HCT116 (cell line): Measurements from ENCODE around the gene MYO1B. TPM values are rescaled to one million over a fixed set of nuclear protein-coding genes. Genes with fewer than 3 reads are reported as not detected.

Source experiments
- ATAC-seq: fragments of 200-7000 bp; cut with Tn5 transposase; 2 replicates; pipeline ENCODE4 v1.9.1; 2020; ENCODE audit warnings: mild to moderate bottlenecking, moderate library complexity
- BruUV-seq: library from RNA; stranded (reverse); fragments of 400-500 nt; replicated peaks from 2 replicates; lab custom pipeline; 2021; lab: Mats Ljungman, UMichigan
- CTCF ChIA-PET: fragments of 300-600 bp; sonication (Branson Sonifier 250); formaldehyde crosslinking; loops from one replicate; lab custom pipeline; 2021; ENCODE audit warnings: antibody characterized with exemption; lab: Charles Lee
- POLR2A ChIA-PET: fragments of 300-600, 350-600 bp; sonication (Branson Sonifier 250); formaldehyde crosslinking; loops from one replicate; lab custom pipeline; 2021; ENCODE audit warnings: antibody characterized with exemption; lab: Charles Lee
- RAD21 ChIA-PET, 2 experiments: fragments of 300-600 bp; sonication (Branson Sonifier 250); formaldehyde crosslinking; loops; one replicate each; lab custom pipeline; 2023; ENCODE audit warnings: low total read pairs in 2 of 2; ENCODE audit not compliant: uncharacterized antibody in 2 of 2, unreplicated experiment in 2 of 2, low non-redundant PET in 1 of 2; lab: Charles Lee
- DNase-seq: peaks from one replicate; pipeline ENCODE4 v3.0.0-alpha.2; 2010; ENCODE audit warnings: low read depth, low spot score
- H2AFZ ChIP-seq: fragments of 200-600 bp; shearing (Covaris generic), sonication (generic); 2 replicates; pipeline ENCODE4 v1.6.1; 2017; ENCODE audit warnings: low read depth, mixed run types, mixed read lengths, antibody characterized with exemption, low read length; ENCODE audit not compliant: poor library complexity, severe bottlenecking
- H3K27ac ChIP-seq: 2 replicates; pipeline ENCODE4 v1.5.1; 2012; ENCODE audit warnings: low read depth, low read length
- H3K27me3 ChIP-seq: fragments of 200-600 bp; sonication (generic); 2 replicates; pipeline ENCODE4 v1.6.1; 2016; ENCODE audit warnings: mixed run types, low read length, mixed read lengths; ENCODE audit not compliant: insufficient read depth
- H3K36me3 ChIP-seq, 2 experiments: fragments of 200-500 bp in 1 of 2; fragments of 200-600 bp in 1 of 2; sonication (Bioruptor generic) in 1 of 2; sonication (generic) in 1 of 2; 2 replicates each; pipeline versions ENCODE4 v1.5.1 to v1.6.1; 2014 to 2016; ENCODE audit warnings: low read length in 2 of 2, inconsistent platforms in 1 of 2, mixed read lengths in 1 of 2, mixed run types in 1 of 2; ENCODE audit not compliant: insufficient read depth in 2 of 2, control insufficient read depth in 1 of 2
- H3K4me1 ChIP-seq, 2 experiments: fragments of 200-600 bp in 1 of 2; sonication (generic) in 1 of 2; 2 replicates each; pipeline versions ENCODE4 v1.5.1 to v1.6.1; 2012 to 2017; ENCODE audit warnings: low read length in 2 of 2, inconsistent platforms in 1 of 2, mild to moderate bottlenecking in 1 of 2, mixed read lengths in 1 of 2, mixed run types in 1 of 2, moderate library complexity in 1 of 2; ENCODE audit not compliant: insufficient read depth in 2 of 2, control insufficient read depth in 1 of 2
- H3K4me2 ChIP-seq: fragments of 200-600 bp; sonication (generic); 2 replicates; pipeline ENCODE4 v1.6.1; 2017; ENCODE audit warnings: mixed run types, low read length, mixed read lengths
- H3K4me3 ChIP-seq, 2 experiments: fragments of 200-600 bp in 1 of 2; sonication (generic) in 1 of 2; replicated peaks in 1 of 2; 2 replicates each; pipeline ENCODE4 v1.5.1; 2011 to 2016; ENCODE audit warnings: low read length in 2 of 2, control low read depth in 1 of 2, low read depth in 1 of 2, mild to moderate bottlenecking in 1 of 2, mixed read lengths in 1 of 2, mixed run types in 1 of 2
- H3K79me2 ChIP-seq: fragments of 200-600 bp; sonication (generic); 2 replicates; pipeline ENCODE4 v1.6.1; 2017; ENCODE audit warnings: mild to moderate bottlenecking, mixed run types, low read length, moderate library complexity, mixed read lengths; ENCODE audit not compliant: insufficient read depth
- H3K9ac ChIP-seq: fragments of 200-600 bp; sonication (generic); 2 replicates; pipeline ENCODE4 v1.6.1; 2016; ENCODE audit warnings: low read length, mixed read lengths
- H3K9me2 ChIP-seq: fragments of 200-600 bp; sonication (generic), shearing (Covaris generic); 2 replicates; pipeline ENCODE4 v1.6.1; 2017; ENCODE audit warnings: mixed run types, mild to moderate bottlenecking, moderate library complexity; ENCODE audit not compliant: insufficient read depth
- H3K9me3 ChIP-seq, 2 experiments: fragments of 200-500 bp in 1 of 2; fragments of 200-600 bp in 1 of 2; sonication (Bioruptor generic) in 1 of 2; sonication (generic) in 1 of 2; 2 replicates each; pipeline ENCODE4 v1.6.1; 2014 to 2017; ENCODE audit warnings: low read length in 2 of 2, mixed read lengths in 2 of 2, inconsistent platforms in 1 of 2, low read depth in 1 of 2, mild to moderate bottlenecking in 1 of 2, mixed run types in 1 of 2, moderate library complexity in 1 of 2; ENCODE audit not compliant: control insufficient read depth in 1 of 2, insufficient read depth in 1 of 2
- H4K20me1 ChIP-seq: fragments of 200-600 bp; sonication (generic), shearing (Covaris generic); 2 replicates; pipeline ENCODE4 v1.6.1; 2017; ENCODE audit warnings: mixed run types, mild to moderate bottlenecking, moderate library complexity; ENCODE audit not compliant: insufficient read depth
- CBX3 ChIP-seq: IDR thresholded peaks from 2 replicates; pipeline ENCODE4 v1.6.1; 2012; ENCODE audit warnings: low read depth
- CEBPB ChIP-seq: IDR thresholded peaks from 2 replicates; pipeline ENCODE4 v1.6.1; 2012; ENCODE audit warnings: low read depth
- EGR1 ChIP-seq: IDR thresholded peaks from 2 replicates; pipeline ENCODE4 v1.6.1; 2012; ENCODE audit warnings: low read depth
- EZH2 ChIP-seq: fragments of 200-600 bp; sonication (generic); IDR thresholded peaks from 2 replicates; pipeline ENCODE4 v1.6.1; 2017; ENCODE audit warnings: antibody characterized with exemption, mixed run types
- FOSL1 ChIP-seq: IDR thresholded peaks from 2 replicates; pipeline ENCODE4 v1.6.1; 2012; ENCODE audit warnings: low read depth
- JUND ChIP-seq: IDR thresholded peaks from 2 replicates; pipeline ENCODE4 v1.6.1; 2012
- POLR2A ChIP-seq: IDR thresholded peaks from 2 replicates; pipeline ENCODE4 v1.7.0; 2011; ENCODE audit warnings: borderline replicate concordance; ENCODE audit not compliant: insufficient read depth, insufficient read length; ENCODE audit errors: extremely low read depth
- RAD21 ChIP-seq: IDR thresholded peaks from 2 replicates; pipeline ENCODE4 v1.6.1; 2012; ENCODE audit warnings: low read depth, mild to moderate bottlenecking
- SIN3A ChIP-seq: IDR thresholded peaks from 2 replicates; pipeline ENCODE4 v1.6.1; 2012; ENCODE audit warnings: low read depth
- SP1 ChIP-seq: IDR thresholded peaks from 2 replicates; pipeline ENCODE4 v1.6.1; 2012; ENCODE audit warnings: low read depth
- TCF7L2 ChIP-seq: IDR thresholded peaks from 2 replicates; pipeline ENCODE4 v1.7.0; 2011; ENCODE audit warnings: borderline replicate concordance, inconsistent platforms; ENCODE audit not compliant: insufficient read depth, insufficient read length; ENCODE audit errors: extremely low read depth
- YY1 ChIP-seq: IDR thresholded peaks from 2 replicates; pipeline ENCODE4 v1.6.1; 2011; ENCODE audit warnings: low read length, low read depth, moderate library complexity, mild to moderate bottlenecking; ENCODE audit not compliant: insufficient replicate concordance; ENCODE audit errors: extremely low read depth
- ZFX ChIP-seq: fragments of 450-650 bp; IDR thresholded peaks from 2 replicates; pipeline ENCODE4 v1.6.1; 2017
- ZNF274 ChIP-seq: fragments of 200-500 bp; sonication (Bioruptor generic); IDR thresholded peaks from 2 replicates; pipeline ENCODE4 v1.6.1; 2014; ENCODE audit warnings: mild to moderate bottlenecking, low read depth, low read length, inconsistent platforms
- intact Hi-C: fragments of 100-400 bp; cut with micrococcal nuclease; formaldehyde crosslinking; loops from 2 replicates; pipeline ENCODE4 v1.10.0; 2022
- total RNA-seq: library from RNA; stranded (reverse); gene quantifications from one replicate; pipeline ENCODE4 v1.2.1, GENCODE V29; 2021; ENCODE audit not compliant: unreplicated experiment
- TF ChIP-seq, protein P1 (sequence below): IDR thresholded peaks from 2 replicates; pipeline ENCODE4 v1.6.1; 2012
- TF ChIP-seq, protein P2 (sequence below), 3 experiments: fragments of 200-600 bp in 1 of 3; sonication (generic) in 1 of 3; IDR thresholded peaks in 2 of 3; conservative IDR thresholded peaks in 1 of 3; 2 replicates each; pipeline ENCODE4 v1.5.1; 2012 to 2017; ENCODE audit warnings: low read depth in 2 of 3, low read length in 2 of 3, antibody characterized with exemption in 1 of 3, borderline replicate concordance in 1 of 3, control low read depth in 1 of 3, mild to moderate bottlenecking in 1 of 3, mixed read lengths in 1 of 3, mixed run types in 1 of 3, moderate library complexity in 1 of 3; ENCODE audit not compliant: insufficient read depth in 1 of 3
- TF ChIP-seq, protein P3 (sequence below): IDR thresholded peaks from 2 replicates; pipeline ENCODE4 v1.6.1; 2011; ENCODE audit warnings: mild to moderate bottlenecking, low read length, moderate library complexity; ENCODE audit not compliant: insufficient replicate concordance; ENCODE audit errors: extremely low read depth
- TF ChIP-seq, protein P4 (sequence below): IDR thresholded peaks from 2 replicates; pipeline ENCODE4 v1.6.1; 2012

The MYO1B gene
- total RNA-seq, 1 experiment from 2014 or later, result 51.7 TPM

DNA sequence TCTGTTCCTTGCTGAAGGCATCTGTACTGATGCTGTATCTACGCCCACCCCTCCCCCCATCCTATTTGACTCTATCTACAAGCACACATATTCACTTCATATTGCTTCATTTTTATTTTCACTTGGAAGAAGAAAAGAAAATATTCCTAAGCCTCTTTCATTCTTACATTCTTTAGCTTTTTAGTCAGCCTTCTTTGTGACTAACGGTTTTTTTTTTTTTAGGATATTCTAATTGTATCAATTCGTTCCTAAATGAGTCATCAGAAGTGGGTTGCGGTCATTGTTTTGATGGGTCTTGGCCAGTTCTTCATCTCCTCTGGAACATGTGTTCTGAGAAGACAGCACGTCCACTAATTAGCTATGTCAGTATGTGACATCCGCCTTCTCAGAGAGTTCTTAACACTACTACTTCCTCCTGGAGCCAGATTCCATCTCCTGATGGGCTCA lies 88.7 kb downstream of the MYO1B start:
- RAD21 ChIA-PET, result no interaction called here
- H3K36me3 ChIP-seq, result peaks cover 0 to 2% of the 10 kb centered on the region in 2 experiments; a peak in 1 of 4 replicates
- H3K9me3 ChIP-seq, result no peaks in the 10 kb centered on the region
- POLR2A ChIA-PET, result no interaction called here
- intact Hi-C loops, result no loop called here
- no TSS peak for BruUV-seq
- no peak overlapping the region for H3K27ac ChIP-seq
- no peak overlapping the region for H3K4me2 ChIP-seq
- no peak overlapping the region for H3K9ac ChIP-seq
- no peaks in the 10 kb centered on the region for H3K27me3 ChIP-seq
- no peaks in the 10 kb centered on the region for H3K4me1 ChIP-seq
- no peaks in the 10 kb centered on the region for H3K79me2 ChIP-seq
- H3K9me2 ChIP-seq, result no peaks in the 10 kb centered on the region
- no peaks in the 10 kb centered on the region; the same call in 1 of the 2 replicates for H4K20me1 ChIP-seq
- ATAC-seq, result no peak
- H2AFZ ChIP-seq, result no peak overlapping the region
- CTCF ChIA-PET, result no interaction called here
- H3K4me3 ChIP-seq, result no peak overlapping the region
- DNase-seq, result no peak
- TF ChIP-seq FOSL1 (no peak), TCF7L2 (no peak), SIN3A (no peak), EGR1 (no peak), EZH2 (no peak), SP1 (no peak), CBX3 (no peak), ZNF274 (no peak), POLR2A (no peak), RAD21 (no peak), YY1 (no peak), JUND (no peak), CEBPB (no peak), ZFX (no peak)
- TF ChIP-seq, protein P1, sequence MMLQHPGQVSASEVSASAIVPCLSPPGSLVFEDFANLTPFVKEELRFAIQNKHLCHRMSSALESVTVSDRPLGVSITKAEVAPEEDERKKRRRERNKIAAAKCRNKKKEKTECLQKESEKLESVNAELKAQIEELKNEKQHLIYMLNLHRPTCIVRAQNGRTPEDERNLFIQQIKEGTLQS, result no peak
- TF ChIP-seq, protein P2, sequence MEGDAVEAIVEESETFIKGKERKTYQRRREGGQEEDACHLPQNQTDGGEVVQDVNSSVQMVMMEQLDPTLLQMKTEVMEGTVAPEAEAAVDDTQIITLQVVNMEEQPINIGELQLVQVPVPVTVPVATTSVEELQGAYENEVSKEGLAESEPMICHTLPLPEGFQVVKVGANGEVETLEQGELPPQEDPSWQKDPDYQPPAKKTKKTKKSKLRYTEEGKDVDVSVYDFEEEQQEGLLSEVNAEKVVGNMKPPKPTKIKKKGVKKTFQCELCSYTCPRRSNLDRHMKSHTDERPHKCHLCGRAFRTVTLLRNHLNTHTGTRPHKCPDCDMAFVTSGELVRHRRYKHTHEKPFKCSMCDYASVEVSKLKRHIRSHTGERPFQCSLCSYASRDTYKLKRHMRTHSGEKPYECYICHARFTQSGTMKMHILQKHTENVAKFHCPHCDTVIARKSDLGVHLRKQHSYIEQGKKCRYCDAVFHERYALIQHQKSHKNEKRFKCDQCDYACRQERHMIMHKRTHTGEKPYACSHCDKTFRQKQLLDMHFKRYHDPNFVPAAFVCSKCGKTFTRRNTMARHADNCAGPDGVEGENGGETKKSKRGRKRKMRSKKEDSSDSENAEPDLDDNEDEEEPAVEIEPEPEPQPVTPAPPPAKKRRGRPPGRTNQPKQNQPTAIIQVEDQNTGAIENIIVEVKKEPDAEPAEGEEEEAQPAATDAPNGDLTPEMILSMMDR (IDR thresholded peaks at IDR 0.05 in 2 of 3, conservative IDR thresholded peaks at IDR 0.05 in 1 of 3; ENCODE audit: borderline replicate concordance in 1 of 3, insufficient read depth in 1 of 3, low read depth in 2 of 3, low read length in 2 of 3), result no peak
- TF ChIP-seq, protein P3, sequence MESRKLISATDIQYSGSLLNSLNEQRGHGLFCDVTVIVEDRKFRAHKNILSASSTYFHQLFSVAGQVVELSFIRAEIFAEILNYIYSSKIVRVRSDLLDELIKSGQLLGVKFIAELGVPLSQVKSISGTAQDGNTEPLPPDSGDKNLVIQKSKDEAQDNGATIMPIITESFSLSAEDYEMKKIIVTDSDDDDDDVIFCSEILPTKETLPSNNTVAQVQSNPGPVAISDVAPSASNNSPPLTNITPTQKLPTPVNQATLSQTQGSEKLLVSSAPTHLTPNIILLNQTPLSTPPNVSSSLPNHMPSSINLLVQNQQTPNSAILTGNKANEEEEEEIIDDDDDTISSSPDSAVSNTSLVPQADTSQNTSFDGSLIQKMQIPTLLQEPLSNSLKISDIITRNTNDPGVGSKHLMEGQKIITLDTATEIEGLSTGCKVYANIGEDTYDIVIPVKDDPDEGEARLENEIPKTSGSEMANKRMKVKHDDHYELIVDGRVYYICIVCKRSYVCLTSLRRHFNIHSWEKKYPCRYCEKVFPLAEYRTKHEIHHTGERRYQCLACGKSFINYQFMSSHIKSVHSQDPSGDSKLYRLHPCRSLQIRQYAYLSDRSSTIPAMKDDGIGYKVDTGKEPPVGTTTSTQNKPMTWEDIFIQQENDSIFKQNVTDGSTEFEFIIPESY, result no peak
- TF ChIP-seq, protein P4, sequence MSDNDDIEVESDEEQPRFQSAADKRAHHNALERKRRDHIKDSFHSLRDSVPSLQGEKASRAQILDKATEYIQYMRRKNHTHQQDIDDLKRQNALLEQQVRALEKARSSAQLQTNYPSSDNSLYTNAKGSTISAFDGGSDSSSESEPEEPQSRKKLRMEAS, result no peak
